T-helper 1 cell treated with Interleukin-12 subunit alpha and Interleukin-12 subunit beta and Interleukin-4 antibody, amounts not matched to agents 30 μg/mL and 1 μg/mL, for 36 hours (primary cell): Measurements from ENCODE around the gene TRIM61.
A peak's percentile ranks its signal among the peaks of the same experiment; 100 is the strongest.
"Not testable (repeated sequence)": the region's sequence is repeated elsewhere in the genome, so short reads cannot be mapped to it uniquely, and the experiment has no call there.

ENCODE experiments used
- H3K27ac Mint-ChIP-seq: one replicate; pipeline ENCODE4 v1.8.0; 2021; ENCODE audit warnings: mild to moderate bottlenecking, mixed read lengths
- H3K27me3 Mint-ChIP-seq: one replicate; pipeline ENCODE4 v1.8.0; 2021; ENCODE audit warnings: low read depth, mixed read lengths
- H3K36me3 Mint-ChIP-seq: one replicate; pipeline ENCODE4 v1.8.0; 2021; ENCODE audit warnings: low read depth, mixed read lengths
- H3K4me1 Mint-ChIP-seq: one replicate; pipeline ENCODE4 v1.8.0; 2021; ENCODE audit warnings: low read depth, mixed read lengths
- H3K4me3 Mint-ChIP-seq: one replicate; pipeline ENCODE4 v1.8.0; 2021; ENCODE audit warnings: mild to moderate bottlenecking, moderate library complexity, mixed read lengths
- H3K9me3 Mint-ChIP-seq: one replicate; pipeline ENCODE4 v1.8.0; 2021; ENCODE audit warnings: mixed read lengths

The TRIM61 gene

DNA sequence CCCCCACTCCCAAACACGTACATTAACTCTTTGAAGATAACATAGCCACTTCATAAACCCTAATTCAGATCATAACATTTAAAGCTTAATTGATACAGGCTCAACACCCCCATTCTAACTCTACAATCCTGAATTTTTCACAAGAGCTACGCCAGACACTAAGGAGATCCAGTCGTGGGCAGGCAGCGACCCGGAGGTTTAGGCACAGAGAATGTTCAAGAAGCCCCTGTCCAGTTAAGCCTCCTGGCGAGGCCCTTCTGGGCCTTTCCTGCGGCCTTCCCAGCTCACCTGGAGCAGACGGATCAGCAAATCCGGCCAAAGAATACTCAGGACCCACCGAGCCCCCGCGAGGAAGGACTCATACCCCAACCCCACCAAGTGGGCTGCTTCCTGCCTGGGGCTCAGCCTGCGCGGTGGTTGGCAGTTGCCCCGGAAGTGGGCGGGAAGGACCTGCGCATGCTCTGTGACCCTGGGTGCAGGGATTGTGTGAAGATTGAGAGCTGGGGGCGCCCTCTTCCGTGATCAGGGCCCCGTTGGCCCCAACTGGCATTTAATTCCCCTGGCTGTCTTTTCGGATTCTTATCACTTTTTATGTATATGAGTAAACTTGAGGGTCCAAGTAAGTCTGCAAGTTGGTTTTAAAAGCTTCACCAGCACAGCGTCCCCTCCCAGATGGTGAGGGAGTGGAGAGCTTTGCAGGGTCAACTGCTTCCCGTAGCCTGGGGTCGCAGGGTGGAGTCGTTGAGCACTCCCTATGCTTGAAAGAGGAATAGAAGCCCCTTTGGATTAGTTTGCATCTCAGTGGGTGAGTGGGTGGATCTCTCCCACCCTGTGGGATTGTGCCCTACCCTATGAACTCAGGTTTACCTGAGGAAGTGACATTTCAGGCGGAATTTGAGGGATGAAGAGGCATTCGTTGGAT lies at the start of gene TRIM61:
Gene TRIM61, minus strand, starts transcription at position 415 of the 922 bp plus-strand sequence. CDS start 7,655 bp downstream, outside the sequence.
- H3K27ac Mint-ChIP-seq = peak within 1 kb of the TSS; percentile 66
- peaks cover 5% of the 10 kb centered on the region for H3K36me3 Mint-ChIP-seq
- peaks cover 4% of the 10 kb centered on the region for H3K4me1 Mint-ChIP-seq
- H3K4me3 Mint-ChIP-seq = peak within 1 kb of the TSS; percentile 87
- H3K9me3 Mint-ChIP-seq = no peaks in the 10 kb centered on the region
- H3K27me3 Mint-ChIP-seq = no peaks in the 10 kb centered on the region

- not testable (repeated sequence) for H3K4me1 Mint-ChIP-seq, H3K27ac Mint-ChIP-seq, H3K36me3 Mint-ChIP-seq
These were observed 48.3 kb upstream of the TRIM61 start for GRCh38 chr4:165025782-165026181.

GRCh38 chr4:165019995-165020394 lies 42.5 kb upstream of the TRIM61 start:
- H3K27me3 Mint-ChIP-seq = peaks cover 21% of the 10 kb centered on the region
- not testable (repeated sequence) for H3K4me3 Mint-ChIP-seq, H3K36me3 Mint-ChIP-seq, H3K9me3 Mint-ChIP-seq, H3K4me1 Mint-ChIP-seq, H3K27ac Mint-ChIP-seq

More at GRCh38 chr4:165025782-165026181, 48.3 kb upstream of the TRIM61 start:
- not testable (repeated sequence) for H3K27me3 Mint-ChIP-seq, H3K4me3 Mint-ChIP-seq, H3K9me3 Mint-ChIP-seq

GRCh38 chr4:165016971-165017370 lies 39.5 kb upstream of the TRIM61 start:
- Mint-ChIP-seq H3K4me1 (no peaks in the 10 kb centered on the region), H3K27me3 (peaks cover 26% of the 10 kb centered on the region), H3K27ac (no peak overlapping the region), H3K4me3 (no peak overlapping the region), H3K36me3 (no peaks in the 10 kb centered on the region), H3K9me3 (no peaks in the 10 kb centered on the region)

DNA sequence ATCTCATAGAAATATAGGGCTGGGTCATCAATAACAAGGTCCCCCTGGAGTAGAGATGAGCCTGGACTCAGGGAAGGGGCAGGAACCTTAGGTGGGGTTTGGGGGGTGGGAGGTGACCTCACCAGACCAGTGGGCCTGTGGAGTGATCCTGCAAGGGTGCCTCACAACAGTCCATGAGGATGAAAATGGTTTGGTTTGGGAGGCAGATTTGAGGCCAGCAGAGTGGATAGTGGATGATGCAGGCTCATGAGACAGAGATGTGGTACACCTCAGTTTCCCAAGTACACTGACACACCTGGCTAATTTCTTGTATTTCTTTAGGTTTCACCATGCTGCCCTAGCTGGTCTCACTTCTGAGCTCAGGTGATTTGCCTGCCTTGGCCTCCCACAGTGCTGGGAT lies 36.2 kb upstream of the TRIM61 start:
- H3K27ac Mint-ChIP-seq = no peak overlapping the region
- no peak overlapping the region for H3K4me3 Mint-ChIP-seq
- H3K27me3 Mint-ChIP-seq = peaks cover 47% of the 10 kb centered on the region
- no peaks in the 10 kb centered on the region for H3K9me3 Mint-ChIP-seq
- H3K4me1 Mint-ChIP-seq = peaks cover 14% of the 10 kb centered on the region
- H3K36me3 Mint-ChIP-seq = no peaks in the 10 kb centered on the region

GRCh38 chr4:165011403-165011802 lies 33.9 kb upstream of the TRIM61 start:
- Mint-ChIP-seq H3K36me3 (no peaks in the 10 kb centered on the region), H3K9me3 (no peaks in the 10 kb centered on the region), H3K4me1 (peaks cover 14% of the 10 kb centered on the region), H3K27me3 (peaks cover 55% of the 10 kb centered on the region), H3K27ac (no peak overlapping the region), H3K4me3 (no peak overlapping the region)

- Mint-ChIP-seq H3K9me3 (no peaks in the 10 kb centered on the region), H3K4me3 (no peak overlapping the region), H3K36me3 (no peaks in the 10 kb centered on the region), H3K4me1 (peaks cover 14% of the 10 kb centered on the region), H3K27ac (no peak overlapping the region), H3K27me3 (peaks cover 60% of the 10 kb centered on the region)
These were observed 33.5 kb upstream of the TRIM61 start for GRCh38 chr4:165010991-165011390.

GRCh38 chr4:165010487-165010886 lies 33.0 kb upstream of the TRIM61 start:
- H3K4me3 Mint-ChIP-seq = no peak overlapping the region
- H3K27me3 Mint-ChIP-seq = peaks cover 60% of the 10 kb centered on the region
- H3K4me1 Mint-ChIP-seq = peaks cover 14% of the 10 kb centered on the region
- H3K36me3 Mint-ChIP-seq = no peaks in the 10 kb centered on the region
- no peaks in the 10 kb centered on the region for H3K9me3 Mint-ChIP-seq
- H3K27ac Mint-ChIP-seq = no peak overlapping the region

GRCh38 chr4:165009493-165010227 lies 32.2 kb upstream of the TRIM61 start:
- H3K4me3 Mint-ChIP-seq = no peak overlapping the region
- H3K27ac Mint-ChIP-seq = peak overlapping the region; percentile 49
- H3K4me1 Mint-ChIP-seq = peaks cover 14% of the 10 kb centered on the region
- no peaks in the 10 kb centered on the region for H3K9me3 Mint-ChIP-seq
- H3K27me3 Mint-ChIP-seq = peaks cover 62% of the 10 kb centered on the region
- H3K36me3 Mint-ChIP-seq = no peaks in the 10 kb centered on the region

DNA sequence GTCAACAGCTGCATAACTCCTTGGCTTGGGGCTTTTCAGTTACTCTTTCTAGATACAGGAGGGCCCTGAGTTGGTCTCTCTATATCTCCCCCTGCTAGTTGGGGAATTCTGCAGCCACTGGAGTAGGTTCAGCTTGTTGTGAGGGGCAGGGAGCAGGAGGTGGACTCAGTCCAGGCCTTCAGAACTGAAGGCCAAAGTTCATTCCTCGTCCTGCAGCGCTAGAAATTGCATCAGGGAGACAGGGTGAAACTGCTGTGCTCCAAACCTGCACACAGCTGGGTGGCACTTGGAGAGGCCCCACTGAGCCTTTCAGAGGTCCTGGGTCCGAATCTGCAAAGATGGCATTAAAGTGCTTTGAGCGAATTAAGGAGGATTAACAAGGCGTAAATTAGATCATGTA lies 29.4 kb upstream of the TRIM61 start:
- Mint-ChIP-seq H3K36me3 (no peaks in the 10 kb centered on the region), H3K27ac (no peak overlapping the region), H3K9me3 (no peaks in the 10 kb centered on the region), H3K4me1 (peaks cover 14% of the 10 kb centered on the region), H3K27me3 (peaks cover 50% of the 10 kb centered on the region), H3K4me3 (no peak overlapping the region)

DNA sequence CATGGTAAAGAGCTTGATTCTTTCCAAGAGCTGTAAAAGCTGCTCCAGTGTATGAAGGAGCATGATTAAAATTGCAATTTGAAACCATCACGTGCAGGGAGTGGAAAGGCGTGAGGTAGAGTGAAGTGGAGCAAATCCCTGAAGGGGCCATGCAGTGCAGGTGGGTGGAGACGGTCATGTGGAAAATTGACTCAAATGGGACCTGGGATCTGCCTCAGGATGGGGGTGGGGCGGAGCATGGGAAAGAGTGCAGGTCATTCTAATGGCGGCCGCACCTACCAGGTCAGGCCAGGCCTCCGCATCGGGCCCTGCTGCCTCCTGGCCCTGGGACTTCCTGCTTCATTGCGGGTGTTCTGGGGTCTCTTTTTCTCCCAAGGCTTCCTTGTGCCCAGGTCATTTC lies 29.0 kb upstream of the TRIM61 start:
- Mint-ChIP-seq H3K36me3 (no peaks in the 10 kb centered on the region), H3K9me3 (no peaks in the 10 kb centered on the region), H3K4me3 (no peak overlapping the region), H3K27me3 (peaks cover 53% of the 10 kb centered on the region), H3K4me1 (peaks cover 14% of the 10 kb centered on the region), H3K27ac (peak overlapping the region; percentile 8)

GRCh38 chr4:165005352-165005925 lies 28.0 kb upstream of the TRIM61 start:
- Mint-ChIP-seq H3K27me3 (peaks cover 53% of the 10 kb centered on the region), H3K4me1 (peaks cover 14% of the 10 kb centered on the region), H3K4me3 (no peak overlapping the region), H3K9me3 (no peaks in the 10 kb centered on the region), H3K36me3 (no peaks in the 10 kb centered on the region), H3K27ac (no peak overlapping the region)

DNA sequence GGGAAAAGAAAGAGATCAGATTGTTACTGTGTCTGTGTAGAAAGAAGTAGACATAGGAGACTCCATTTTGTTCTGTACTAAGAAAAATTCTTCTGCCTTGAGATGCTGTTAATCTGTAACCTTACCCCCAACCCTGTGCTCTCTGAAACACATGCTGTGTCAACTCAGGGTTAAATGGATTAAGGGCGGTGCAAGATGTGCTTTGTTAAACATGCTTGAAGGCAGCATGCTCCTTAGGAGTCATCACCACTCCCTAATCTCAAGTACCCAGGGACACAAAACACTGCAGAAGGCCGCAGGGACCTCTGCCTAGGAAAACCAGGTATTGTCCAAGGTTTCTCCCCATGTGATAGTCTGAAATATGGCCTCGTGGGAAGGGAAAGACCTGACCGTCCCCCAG lies 24.5 kb upstream of the TRIM61 start:
- not testable (repeated sequence) for H3K4me3 Mint-ChIP-seq
- H3K27me3 Mint-ChIP-seq = peaks cover 51% of the 10 kb centered on the region

DNA sequence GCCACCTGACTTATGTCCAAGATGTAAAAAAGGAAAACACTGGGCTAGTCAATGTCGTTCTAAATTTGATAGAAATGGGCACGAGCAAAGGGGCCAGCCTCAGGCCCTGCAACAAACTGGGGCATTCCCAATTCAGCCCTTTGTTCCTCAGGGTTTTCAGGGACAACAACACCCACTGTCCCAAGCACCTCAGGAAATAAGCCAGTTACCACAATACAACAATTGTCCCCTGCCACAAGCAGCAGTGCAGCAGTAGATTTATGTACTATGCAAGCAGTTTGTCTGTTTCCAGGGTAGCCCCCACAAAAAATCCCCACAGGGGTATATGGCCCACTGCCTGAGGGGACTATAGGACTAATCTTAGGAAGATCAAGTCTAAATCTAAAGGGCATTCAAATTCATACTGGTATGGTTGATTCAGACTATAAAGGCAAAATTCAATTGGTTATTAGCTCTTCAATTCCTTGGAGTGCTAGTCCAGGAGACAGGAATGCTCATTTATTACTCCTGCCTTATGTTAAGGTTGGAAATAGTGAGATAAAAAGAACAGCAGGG lies 21.1 kb upstream of the TRIM61 start:
- H3K4me1 Mint-ChIP-seq, H3K36me3 Mint-ChIP-seq, H3K9me3 Mint-ChIP-seq, H3K27ac Mint-ChIP-seq, H3K4me3 Mint-ChIP-seq: not testable (repeated sequence)
- peaks cover 36% of the 10 kb centered on the region for H3K27me3 Mint-ChIP-seq

More for the DNA sequence above, 24.5 kb upstream of the TRIM61 start:
- H3K4me1 Mint-ChIP-seq, H3K9me3 Mint-ChIP-seq, H3K36me3 Mint-ChIP-seq, H3K27ac Mint-ChIP-seq: not testable (repeated sequence)
